ENCODE data around the gene PPP3CA.
"Not testable (repeated sequence)": the region's sequence is repeated elsewhere in the genome, so short reads cannot be mapped to it uniquely, and the experiment has no call there.

Gene PPP3CA

GRCh38 chr4:101035487-101035886 lies 311.8 kb downstream of the PPP3CA start:
- FAIRE-seq = no peak

- no peak for FAIRE-seq
Observed at GRCh38 chr4:101033986-101034385, 313.3 kb downstream of the PPP3CA start.

- no peak for FAIRE-seq
Observed at GRCh38 chr4:101032541-101032940, 314.8 kb downstream of the PPP3CA start.

GRCh38 chr4:101031971-101032370 lies 315.4 kb downstream of the PPP3CA start:
- no peak for FAIRE-seq

GRCh38 chr4:101028886-101029285 lies 318.4 kb downstream of the PPP3CA start:
- FAIRE-seq = no peak

- no peak for FAIRE-seq
Observed at GRCh38 chr4:101027721-101028120, 319.6 kb downstream of the PPP3CA start.

- no peak for FAIRE-seq
Observed at GRCh38 chr4:101025755-101026154, 321.6 kb downstream of the PPP3CA start.

- no peak for FAIRE-seq
Observed at GRCh38 chr4:101022151-101023024, 324.9 kb downstream of the PPP3CA start.

GRCh38 chr4:101020956-101021355 lies 326.4 kb downstream of the PPP3CA start:
- no peak for FAIRE-seq

- FAIRE-seq = no peak
Observed at GRCh38 chr4:101019941-101020401, 327.4 kb downstream of the PPP3CA start.

- FAIRE-seq = no peak
Observed at GRCh38 chr4:101019313-101019712, 328.0 kb downstream of the PPP3CA start.

- no peak for FAIRE-seq
Observed at GRCh38 chr4:101018836-101019235, 328.5 kb downstream of the PPP3CA start.

- FAIRE-seq = peak; percentile 23
Observed at GRCh38 chr4:101014417-101014816, 332.9 kb downstream of the PPP3CA start.

- FAIRE-seq = no peak
Observed at GRCh38 chr4:101010987-101011386, 336.3 kb downstream of the PPP3CA start.

- FAIRE-seq = no peak
Observed at GRCh38 chr4:101009471-101009870, 337.9 kb downstream of the PPP3CA start.

GRCh38 chr4:101008503-101008902 lies 338.8 kb downstream of the PPP3CA start:
- FAIRE-seq = no peak

GRCh38 chr4:101005659-101006058 lies 341.7 kb downstream of the PPP3CA start:
- FAIRE-seq = no peak

GRCh38 chr4:101000496-101000895 lies 346.8 kb downstream of the PPP3CA start:
- FAIRE-seq = no peak

GRCh38 chr4:100995671-100996070 lies 351.7 kb downstream of the PPP3CA start:
- FAIRE-seq = no peak

- FAIRE-seq = not testable (repeated sequence)
Observed at GRCh38 chr4:100995002-100995401, 352.3 kb downstream of the PPP3CA start.

- not testable (repeated sequence) for FAIRE-seq
Observed at GRCh38 chr4:100991332-100992069, 355.8 kb downstream of the PPP3CA start.

GRCh38 chr4:100989401-100989800 lies 357.9 kb downstream of the PPP3CA start:
- no peak for FAIRE-seq

GRCh38 chr4:100988876-100989275 lies 358.4 kb downstream of the PPP3CA start:
- no peak for FAIRE-seq

GRCh38 chr4:100986360-100986868 lies 360.9 kb downstream of the PPP3CA start:
- FAIRE-seq = no peak

All from A204.1 (cell line).